GM21381 (cell line): ENCODE data around the gene TSFM.

Experiments
- ATAC-seq: cut with Tn5 transposase; IDR thresholded peaks from one replicate; pipeline ENCODE4 v1.9.1; 2021; ENCODE audit warnings: mild to moderate bottlenecking, moderate library complexity; ENCODE audit not compliant: unreplicated experiment

TSFM gene

DNA sequence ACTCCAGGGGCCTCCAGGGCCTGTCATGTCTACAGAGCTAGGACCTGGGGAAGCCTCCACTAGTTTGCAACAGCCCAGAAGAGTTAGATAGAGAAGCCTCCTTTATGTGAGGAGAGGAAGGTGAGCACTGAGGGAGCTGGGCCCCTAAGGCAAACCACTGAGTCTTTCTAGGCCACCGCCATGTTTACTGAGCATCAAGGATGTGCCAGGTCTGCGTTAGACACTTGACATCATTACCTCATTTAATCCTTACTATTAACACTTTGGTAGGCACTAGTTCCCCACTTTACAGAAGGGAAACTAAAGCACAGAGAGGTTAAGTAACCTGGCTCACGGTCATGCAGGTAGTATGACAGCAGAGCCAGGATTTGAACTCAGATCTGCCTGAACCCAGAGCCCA lies 51.1 kb downstream of the TSFM start:
- ATAC-seq, result no peak

DNA sequence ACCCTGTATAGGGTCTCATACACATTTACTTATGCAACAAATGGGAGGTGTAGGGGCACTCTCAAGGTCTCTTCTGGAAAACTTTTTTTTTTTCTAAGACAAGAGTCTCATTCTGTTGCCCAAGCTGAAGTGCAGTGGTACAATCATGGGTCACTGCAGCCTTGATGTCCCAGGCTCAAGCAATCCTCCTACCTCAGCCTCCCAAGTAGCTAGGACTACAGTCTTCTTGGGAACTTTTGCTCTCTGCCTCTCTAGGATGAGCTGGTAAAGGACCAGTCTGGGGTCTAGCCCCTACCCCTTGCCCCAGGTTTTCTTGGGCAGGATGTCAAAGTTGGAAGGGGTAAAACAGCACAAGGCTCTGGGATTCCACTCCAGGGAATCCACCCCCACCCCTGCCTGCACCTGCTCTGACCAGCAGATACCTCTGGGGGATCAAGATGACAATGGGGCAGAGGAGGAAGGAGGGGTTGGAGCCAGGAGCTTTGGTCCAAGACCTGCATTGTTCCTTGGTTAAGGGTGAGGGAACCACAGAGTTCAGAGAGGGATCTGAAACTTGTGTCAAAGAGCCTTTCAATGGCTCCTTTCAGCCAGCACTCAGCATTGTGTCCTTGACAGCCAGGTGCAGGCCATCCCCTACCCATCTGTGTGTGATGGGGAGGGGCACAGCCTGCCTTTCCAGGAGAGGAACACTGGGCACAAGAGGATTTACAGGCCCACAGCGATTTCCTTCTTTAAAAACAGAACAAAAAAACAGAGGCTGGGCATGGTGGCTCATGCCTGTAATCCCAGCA lies 51.7 kb downstream of the TSFM start:
- ATAC-seq, result no peak

DNA sequence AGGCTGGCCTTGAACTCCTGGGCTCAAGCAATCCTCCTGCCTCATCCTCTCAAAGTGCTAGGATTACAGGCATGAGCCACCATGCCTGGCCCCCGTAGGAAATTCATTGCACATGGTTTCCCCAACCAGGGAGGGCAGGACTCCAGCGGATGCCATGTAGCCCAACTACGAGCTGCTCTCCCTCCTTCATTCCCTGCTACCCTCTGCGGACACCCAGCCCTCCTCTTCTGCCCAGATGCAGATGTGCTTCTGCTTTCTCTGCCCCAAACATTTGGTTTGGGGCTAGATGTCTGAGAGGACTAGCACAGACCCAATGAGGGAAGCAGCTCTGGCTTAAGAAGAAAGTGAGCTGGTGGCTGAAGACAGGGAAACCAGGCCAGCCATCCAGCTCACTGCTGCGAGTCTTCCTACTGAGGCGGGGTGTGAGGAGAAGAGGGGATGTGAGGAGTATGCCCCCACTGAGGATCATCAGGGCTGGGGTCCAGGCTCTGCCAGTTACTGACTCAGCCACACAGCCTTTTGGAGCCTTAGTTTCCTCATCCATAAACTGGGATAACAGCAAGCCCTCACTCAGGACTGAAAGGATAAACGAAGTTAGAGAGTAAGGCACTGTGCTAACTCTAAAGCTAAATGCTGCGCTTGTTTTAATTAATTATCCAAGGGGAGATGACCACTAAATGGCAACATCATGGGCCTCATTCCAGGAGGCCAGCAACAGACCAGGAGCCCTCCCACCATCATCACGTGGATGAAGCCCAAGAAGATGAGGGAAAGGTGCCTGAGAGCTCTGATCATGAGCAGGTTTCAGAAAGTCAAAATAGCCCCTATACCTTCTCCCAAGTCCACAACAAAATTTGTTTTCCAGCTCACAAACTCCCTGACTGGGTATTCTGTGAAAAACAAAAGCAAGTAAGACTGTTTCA lies 53.0 kb downstream of the TSFM start:
- no peak for ATAC-seq

DNA sequence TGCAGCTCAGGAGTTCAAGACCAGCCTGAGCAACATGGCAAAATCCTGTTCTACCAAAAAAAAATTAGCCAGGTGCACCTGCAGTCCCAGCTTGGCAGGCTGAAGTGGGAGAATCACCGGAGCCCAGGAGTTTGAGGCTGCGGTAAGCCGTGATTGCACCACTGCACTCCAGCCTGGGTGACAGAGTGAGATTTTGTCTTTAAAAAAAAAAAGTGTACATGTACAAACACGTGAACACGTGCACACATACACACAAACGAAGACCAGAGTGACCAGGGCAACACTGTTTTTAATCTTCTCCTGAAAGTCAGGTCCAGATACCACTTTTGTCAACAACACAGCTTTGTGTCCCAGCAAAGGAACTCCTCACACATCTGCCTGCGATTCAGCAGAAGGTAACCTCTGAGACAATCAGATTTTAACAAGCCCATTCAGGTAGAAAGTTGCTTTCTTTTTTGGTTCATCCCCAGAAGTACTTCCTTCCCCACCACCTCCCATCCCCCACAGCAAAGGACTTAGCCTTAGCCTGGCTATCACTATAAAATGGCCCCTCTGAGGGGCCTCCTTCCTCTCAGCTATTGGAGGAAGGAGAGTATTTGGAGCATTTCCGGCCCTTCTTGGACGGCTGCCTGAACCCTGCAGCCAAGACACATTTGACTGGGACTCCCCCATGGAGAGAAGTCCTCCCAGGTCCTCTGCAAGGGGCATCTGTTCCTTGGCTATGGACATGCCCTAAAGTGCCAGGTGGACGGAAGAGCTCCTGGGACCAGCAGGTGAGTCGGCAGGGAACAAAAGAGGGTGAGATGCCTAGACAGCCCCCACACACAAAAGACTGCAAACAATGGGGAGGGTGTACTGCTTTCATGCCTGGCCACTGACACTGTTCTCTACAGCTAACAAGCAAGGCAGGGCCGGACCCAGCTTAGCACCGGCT lies 54.1 kb downstream of the TSFM start:
- ATAC-seq, result peak; percentile 53

DNA sequence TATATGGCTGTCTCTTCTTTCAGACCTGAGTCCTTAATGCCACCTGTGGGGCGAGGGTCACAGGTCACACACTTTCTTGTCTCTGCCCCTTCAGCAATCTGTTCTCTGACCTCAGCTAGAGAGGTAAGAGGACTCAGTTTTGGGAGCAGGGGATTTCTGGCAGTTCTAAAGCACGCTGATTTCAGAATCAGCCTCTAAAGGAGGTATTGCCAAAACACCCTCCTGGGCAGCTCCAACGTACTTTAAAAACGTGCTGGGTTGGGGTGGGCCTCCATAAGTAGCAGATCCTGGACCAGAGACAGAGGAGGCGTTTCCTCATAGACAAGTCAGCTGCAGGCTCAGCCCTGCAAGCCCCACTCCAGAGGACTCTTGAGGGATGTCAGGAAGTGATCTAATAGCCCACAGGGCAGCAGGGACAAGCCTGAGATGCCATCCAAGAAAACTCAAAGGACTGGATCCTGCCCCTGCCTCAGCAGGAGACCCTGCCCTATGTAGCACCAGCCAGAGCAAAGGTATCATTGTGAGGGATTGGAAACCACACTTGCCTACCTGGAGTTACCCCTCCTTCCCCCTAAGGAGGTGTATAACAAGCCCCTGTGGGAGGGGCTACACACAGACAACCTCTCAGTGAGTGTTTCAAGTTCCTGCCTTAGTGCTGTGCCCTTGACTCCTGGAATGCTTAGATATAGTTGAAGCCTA lies 55.4 kb downstream of the TSFM start:
- no peak for ATAC-seq

DNA sequence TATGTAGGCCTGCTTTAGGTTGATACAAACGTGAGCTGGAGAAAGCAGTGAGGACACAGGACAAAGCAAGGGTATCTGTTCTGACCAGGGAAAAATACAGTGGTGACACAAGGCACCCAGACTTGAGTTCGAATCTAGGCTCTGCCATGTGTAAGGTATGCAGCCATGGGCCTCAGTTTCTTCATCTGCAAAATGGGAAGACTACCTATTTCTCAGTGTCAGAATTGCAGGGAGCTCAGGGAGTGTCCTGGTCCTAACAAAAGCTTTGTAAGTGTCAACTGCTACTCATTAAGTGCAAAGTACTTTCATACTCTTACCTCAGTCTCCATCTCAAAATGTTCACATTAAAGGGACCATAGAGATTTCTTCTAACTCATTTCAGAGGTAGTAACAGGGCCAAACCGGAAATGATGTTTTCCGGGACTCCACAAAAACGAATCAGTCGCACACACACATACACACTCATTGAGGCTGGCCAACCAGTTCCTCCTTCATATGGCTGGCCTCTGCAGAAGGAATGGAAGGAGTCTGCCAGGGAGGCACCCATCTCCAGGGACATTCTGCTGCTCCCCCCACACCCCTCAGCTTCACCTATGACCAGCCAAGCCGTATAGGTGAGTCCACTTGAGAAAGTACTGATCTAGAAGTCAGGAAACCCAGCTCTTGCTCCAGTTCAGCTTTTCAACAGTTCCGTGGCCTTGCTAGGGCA lies 56.2 kb downstream of the TSFM start:
- no peak for ATAC-seq

DNA sequence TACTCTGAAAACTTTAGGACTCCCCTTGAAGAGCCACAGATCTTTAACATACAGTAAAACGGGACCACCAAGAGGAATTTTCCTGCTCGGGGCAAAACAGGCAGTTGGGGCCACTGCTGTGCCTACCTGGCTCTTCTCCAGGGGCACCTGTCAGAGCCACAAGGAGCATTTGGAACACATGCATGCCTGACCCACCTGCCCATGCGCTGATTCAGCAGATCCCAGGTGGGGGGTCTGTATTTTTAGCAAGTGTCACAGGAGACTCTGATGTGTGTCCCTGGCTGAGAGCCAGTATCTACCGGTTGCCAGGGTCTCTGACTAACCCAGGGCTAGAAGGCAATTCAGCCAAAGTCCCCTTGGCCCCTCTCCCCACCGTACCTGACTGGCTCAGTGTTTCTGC lies 57.4 kb downstream of the TSFM start:
- ATAC-seq, result no peak

DNA sequence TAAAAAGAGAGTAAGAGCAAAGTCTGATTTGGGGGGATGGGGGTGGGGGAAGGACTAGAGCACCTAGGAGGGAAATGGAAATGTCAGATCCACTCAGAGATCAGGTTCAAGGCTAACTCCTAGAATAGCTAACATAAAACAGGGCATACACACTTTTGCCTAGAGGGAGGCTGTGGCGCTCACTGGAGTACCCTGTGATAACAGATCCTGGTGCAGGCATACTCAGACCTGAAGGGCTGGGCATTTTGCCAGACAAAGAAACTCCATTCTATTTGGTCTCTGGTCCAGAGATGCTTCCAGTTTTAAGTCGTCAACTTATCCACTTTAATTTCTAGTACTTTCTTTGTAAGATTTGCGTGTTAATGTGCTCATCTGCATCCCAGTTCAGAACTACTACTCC lies 58.1 kb downstream of the TSFM start:
- ATAC-seq, result no peak

DNA sequence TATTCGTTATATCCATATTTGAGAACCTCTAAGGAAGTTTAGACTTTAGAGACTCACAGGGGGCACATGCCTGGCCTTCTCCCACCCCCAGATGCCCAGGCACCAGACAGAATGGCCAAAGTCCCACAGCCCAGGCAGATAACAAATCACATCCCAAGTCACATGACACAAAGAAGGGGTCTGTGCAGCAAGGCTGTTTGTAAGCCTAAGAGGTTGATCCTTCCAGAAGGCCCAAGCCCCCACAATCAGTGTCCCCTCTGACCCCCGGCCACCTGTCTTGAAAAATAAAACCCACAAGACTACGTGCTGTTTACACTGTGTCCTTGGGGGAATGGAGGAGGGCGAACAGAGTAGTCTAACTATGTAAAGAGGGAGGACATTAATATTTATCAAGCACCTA lies 58.9 kb downstream of the TSFM start:
- ATAC-seq, result no peak

DNA sequence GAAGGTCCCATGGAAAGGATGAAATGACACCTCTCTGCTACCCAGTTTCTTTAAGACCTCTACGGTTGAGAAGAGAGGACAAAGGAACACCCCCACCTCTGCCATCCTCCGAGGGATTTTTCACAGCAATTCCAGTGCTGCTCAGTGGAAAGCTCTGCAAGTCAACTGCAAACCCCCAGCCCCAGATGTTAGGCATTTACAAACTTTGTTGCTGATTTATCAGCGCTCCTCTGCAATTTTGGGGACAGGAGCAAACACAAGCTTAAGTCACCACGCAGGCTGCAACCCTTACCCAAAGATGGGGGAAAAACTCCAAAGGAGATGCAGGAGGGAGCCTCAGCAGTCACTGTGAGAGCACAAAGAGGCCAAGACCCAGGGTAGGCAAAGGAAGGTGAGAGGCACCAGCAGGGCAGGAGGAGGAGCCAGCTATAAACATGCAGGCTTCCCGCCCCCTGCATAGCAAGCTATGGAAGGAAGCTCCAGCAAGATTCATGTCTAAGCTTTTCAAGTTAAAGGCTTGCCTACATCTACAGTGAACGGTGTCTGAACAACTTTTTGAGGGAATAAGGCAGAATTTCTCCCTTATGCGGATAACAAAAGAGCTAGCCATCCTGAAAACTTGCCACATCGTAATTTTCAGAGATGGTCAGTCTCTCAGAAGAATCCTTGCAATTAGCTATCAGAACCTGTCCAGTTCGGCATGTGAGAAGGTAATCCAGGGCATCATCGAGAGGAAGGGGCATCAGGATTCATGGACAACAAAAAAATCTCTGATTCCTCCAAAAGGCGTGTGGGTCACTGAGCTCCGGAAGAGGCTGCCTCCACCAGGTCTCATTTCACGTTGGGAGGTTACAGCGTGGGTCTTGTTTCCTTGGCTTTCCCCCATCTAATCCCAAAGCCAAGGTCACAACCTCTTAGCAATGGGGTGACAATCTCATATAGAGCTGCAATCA lies 60.0 kb downstream of the TSFM start:
- no peak for ATAC-seq

DNA sequence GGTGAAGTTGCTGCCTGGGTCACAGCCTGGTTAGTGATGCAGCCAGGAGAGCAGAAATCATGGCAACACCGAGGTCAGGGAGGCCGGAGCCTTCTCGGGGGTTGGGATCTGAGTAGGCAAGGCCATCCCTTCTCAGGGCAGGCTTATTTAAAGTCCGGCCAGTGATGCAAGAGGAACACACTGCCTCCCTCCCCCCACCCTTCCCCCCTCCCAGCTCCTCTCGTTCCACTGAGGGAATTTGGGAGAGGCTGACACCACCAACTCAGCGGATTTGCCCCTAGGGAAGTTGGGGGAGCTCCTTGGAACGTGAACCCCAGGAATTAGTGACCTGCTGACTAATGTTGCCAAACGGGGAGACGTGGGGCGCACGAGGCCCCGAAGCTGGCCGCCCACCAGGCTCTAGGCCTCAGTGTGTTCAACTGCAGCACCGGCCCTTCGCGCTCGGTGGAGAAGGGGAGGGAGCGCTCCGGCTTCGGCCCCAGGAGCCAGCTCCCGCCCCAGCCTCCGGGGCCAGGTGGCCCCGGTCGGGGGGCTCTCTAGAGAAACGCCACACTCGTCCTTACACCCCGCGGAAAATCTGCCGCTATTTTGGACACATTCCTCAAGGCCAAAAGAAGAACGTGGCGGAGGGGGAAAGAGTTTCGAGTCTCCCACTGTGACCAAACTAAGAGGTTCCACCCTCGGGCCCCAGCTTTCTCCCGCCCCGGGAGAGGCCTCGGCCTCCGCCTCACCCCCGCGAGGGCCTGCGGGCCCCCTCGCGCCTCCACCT lies 62.3 kb downstream of the TSFM start:
- ATAC-seq, result no peak

DNA sequence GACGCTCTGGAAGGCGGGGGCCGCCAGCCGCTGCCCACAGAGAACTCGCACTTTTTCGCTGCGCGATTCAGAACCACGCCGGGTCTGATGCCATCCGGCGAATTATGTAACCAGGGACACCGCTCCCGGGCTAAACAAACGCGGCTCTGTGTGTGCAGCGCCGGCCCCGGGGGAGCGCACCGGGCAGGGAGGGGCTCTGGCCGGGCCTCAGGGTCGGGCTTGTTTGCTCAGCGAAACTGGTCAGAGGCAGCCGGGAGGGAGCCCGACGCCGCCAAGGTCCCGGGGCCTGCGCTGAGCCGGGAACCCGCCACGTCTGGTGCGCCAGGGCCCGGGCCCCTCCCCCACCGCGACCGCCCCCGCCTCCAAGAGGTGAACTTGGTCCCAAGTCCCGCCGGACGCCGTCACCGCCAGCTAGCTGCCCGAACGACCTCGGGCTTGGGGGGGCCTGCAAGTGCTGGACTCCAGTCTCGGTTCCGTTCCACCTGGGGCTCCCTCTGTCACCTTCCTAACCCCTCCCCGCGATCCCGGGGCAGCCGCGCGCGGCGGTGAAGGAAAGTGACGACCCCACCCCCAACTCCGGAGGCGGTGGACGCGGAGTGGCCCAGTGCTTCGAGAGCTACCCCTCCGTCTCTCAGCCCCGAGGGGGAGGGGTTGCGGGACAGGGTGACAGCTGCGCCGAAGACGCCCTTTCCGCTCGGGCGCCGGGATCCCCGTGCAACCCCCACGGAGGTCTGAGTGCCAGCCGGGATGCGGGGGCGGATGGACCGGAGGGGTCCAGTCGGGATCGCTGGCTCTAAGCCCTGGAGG lies 63.1 kb downstream of the TSFM start:
- peak; percentile 23 for ATAC-seq

DNA sequence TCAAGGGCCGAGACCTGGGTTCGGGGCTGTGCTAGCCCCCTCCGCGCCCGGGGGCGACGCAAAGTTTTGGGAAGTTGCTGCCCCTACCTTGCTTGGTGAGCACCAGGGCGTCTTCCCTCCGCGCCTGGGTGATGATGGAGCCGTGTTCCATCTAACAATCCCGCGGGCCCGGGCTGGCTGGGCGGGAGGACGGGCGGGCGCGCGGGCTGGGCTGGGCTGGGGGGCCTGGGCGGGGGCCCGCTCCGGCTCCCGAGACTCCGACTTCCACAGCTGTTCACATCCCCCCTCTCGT lies 63.6 kb downstream of the TSFM start:
- peak; percentile 4 for ATAC-seq

DNA sequence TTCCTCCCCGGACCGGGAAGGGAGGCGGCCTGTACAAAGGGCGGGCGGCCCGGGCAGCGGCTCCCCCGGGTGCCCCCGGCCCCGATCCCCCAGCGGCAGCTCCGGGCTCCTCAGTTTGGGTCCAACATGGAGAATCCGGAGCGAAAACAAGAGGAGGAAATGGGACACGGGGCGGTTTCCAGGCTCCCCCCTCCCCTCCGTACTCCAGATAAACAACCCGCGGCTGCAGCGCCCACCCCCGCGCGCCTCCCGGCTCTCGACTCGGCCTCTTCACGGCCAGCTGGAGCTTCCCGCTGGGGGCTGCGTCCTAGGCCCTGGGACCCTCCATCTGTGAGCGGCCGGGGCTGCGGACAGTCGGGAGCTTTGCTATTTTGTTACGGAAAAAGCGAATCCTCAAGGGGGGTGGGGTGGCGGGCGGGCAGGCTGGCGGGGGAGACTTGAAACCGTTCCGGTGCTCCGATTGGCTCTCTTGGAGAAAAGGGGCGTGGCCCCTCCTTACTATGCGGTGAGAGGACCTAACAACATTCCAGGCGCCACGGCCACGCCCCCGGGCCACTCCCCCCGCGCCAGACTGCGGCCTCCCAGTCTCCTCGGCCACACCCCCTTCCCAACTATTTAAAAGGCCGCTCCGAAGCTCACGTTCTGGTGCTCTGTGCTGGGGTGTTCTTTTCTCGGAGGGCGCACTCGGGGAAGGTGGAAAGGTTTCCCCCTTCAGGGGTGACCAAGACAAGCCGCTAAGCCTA lies 64.2 kb downstream of the TSFM start, which contains the start of gene CTDSP2:
TSS of gene CTDSP2 (minus strand) at position 153 of the 743 bp plus-strand sequence. CDS start 294 bp downstream, outside the sequence.
- peak; percentile 44 for ATAC-seq
